Neuron (in vitro differentiated cells): ENCODE results near the gene DCAF11.

Source experiments
- H2AFZ ChIP-seq: one replicate; pipeline ENCODE4 v1.6.1; 2013; ENCODE audit warnings: low read depth, mild to moderate bottlenecking, inconsistent platforms, low read length, moderate library complexity
- H3K27me3 ChIP-seq: one replicate; pipeline ENCODE4 v1.6.1; 2013; ENCODE audit warnings: low read length; ENCODE audit not compliant: insufficient read depth
- H3K36me3 ChIP-seq: one replicate; pipeline ENCODE4 v1.6.1; 2013; ENCODE audit warnings: low read length; ENCODE audit not compliant: insufficient read depth
- H3K4me1 ChIP-seq: one replicate; pipeline ENCODE4 v1.6.1; 2013; ENCODE audit warnings: low read length; ENCODE audit not compliant: insufficient read depth
- H3K4me3 ChIP-seq: 2 replicates; pipeline ENCODE4 v1.5.1; 2013; ENCODE audit warnings: mild to moderate bottlenecking, low read length, moderate library complexity
- H3K9me3 ChIP-seq: one replicate; pipeline ENCODE4 v1.6.1; 2013; ENCODE audit warnings: low read length

Gene DCAF11

GRCh38 chr14:24162093-24162492 is 47.5 kb downstream of the DCAF11 start:
- H3K27me3 ChIP-seq = no peaks in the 10 kb centered on the region
- H2AFZ ChIP-seq = no peak overlapping the region
- peak overlapping the region; percentile 55 for H3K4me3 ChIP-seq
- peaks cover 60% of the 10 kb centered on the region for H3K36me3 ChIP-seq
- H3K9me3 ChIP-seq = no peaks in the 10 kb centered on the region
- H3K4me1 ChIP-seq = peaks cover 19% of the 10 kb centered on the region

GRCh38 chr14:24164518-24164991 is 50.0 kb downstream of the DCAF11 start:
- Histone ChIP-seq H3K4me3 (no peak overlapping the region), H3K36me3 (peaks cover 45% of the 10 kb centered on the region), H3K27me3 (no peaks in the 10 kb centered on the region), H3K9me3 (no peaks in the 10 kb centered on the region), H2AFZ (no peak overlapping the region), H3K4me1 (peaks cover 19% of the 10 kb centered on the region)

- Histone ChIP-seq H3K36me3 (peaks cover 33% of the 10 kb centered on the region), H3K9me3 (no peaks in the 10 kb centered on the region), H3K4me3 (no peak overlapping the region), H2AFZ (no peak overlapping the region), H3K4me1 (peaks cover 14% of the 10 kb centered on the region), H3K27me3 (no peaks in the 10 kb centered on the region)
These were observed 51.2 kb downstream of the DCAF11 start for GRCh38 chr14:24165785-24166184.

- Histone ChIP-seq H3K36me3 (peaks cover 33% of the 10 kb centered on the region), H3K9me3 (no peaks in the 10 kb centered on the region), H3K4me3 (no peak overlapping the region), H3K4me1 (no peaks in the 10 kb centered on the region), H3K27me3 (no peaks in the 10 kb centered on the region), H2AFZ (no peak overlapping the region)
These were observed 53.0 kb downstream of the DCAF11 start for GRCh38 chr14:24167469-24168114.

GRCh38 chr14:24171422-24172260 is 57.1 kb downstream of the DCAF11 start, which contains the start of gene REC8:
TSS of gene REC8 (plus strand) at chr14:24172080. CDS start at chr14:24172553, 473 bp downstream.
- H3K4me3 ChIP-seq = peak within 1 kb of the TSS; percentile 15
- H3K4me1 ChIP-seq = no peaks in the 10 kb centered on the region
- peaks cover 3% of the 10 kb centered on the region for H3K36me3 ChIP-seq
- no peak within 1 kb of the TSS for H2AFZ ChIP-seq
- no peaks in the 10 kb centered on the region for H3K9me3 ChIP-seq
- no peaks in the 10 kb centered on the region for H3K27me3 ChIP-seq

GRCh38 chr14:24172261-24172860 is 57.8 kb downstream of the DCAF11 start:
- H3K4me3 ChIP-seq = peak overlapping the region; percentile 15

GRCh38 chr14:24172871-24173281 is 58.3 kb downstream of the DCAF11 start:
- Histone ChIP-seq H2AFZ (no peak overlapping the region), H3K4me3 (no peak overlapping the region), H3K4me1 (no peaks in the 10 kb centered on the region), H3K9me3 (no peaks in the 10 kb centered on the region), H3K27me3 (no peaks in the 10 kb centered on the region), H3K36me3 (peaks cover 4% of the 10 kb centered on the region)

More at GRCh38 chr14:24172261-24172860, 57.8 kb downstream of the DCAF11 start:
- Histone ChIP-seq H3K4me1 (no peaks in the 10 kb centered on the region), H3K9me3 (no peaks in the 10 kb centered on the region), H2AFZ (no peak overlapping the region), H3K36me3 (peaks cover 4% of the 10 kb centered on the region), H3K27me3 (no peaks in the 10 kb centered on the region)
